Measurements from ENCODE around the gene B3GAT2. TPM values are rescaled to one million over a fixed set of nuclear protein-coding genes. Genes with fewer than 3 reads are reported as not detected.

The B3GAT2 gene
- under 1 TPM in 2 of 3 donors, not detected in 1; 0.13 to 0.59 TPM for polyA plus RNA-seq

- Mint-ChIP-seq H3K9me3 (no peaks in the 10 kb centered on the region), H3K27ac (no peak within 1 kb of the TSS), H3K4me3 (peak within 1 kb of the TSS; percentile 44 to 63 (median 58)), H3K27me3 (ENCODE audit: low read depth in 3 of 3) (peaks cover 12 to 24% (median 23%) of the 10 kb centered on the region in 3 donors), H3K36me3 (no peaks in the 10 kb centered on the region), H3K4me1 (peaks cover 13 to 18% of the 10 kb centered on the region in 2 donors)
- DNase-seq = no peak
Observed at GRCh38 chr6:70956451-70957283, at the start of gene B3GAT2. TSS of gene B3GAT2 (minus strand) at chr6:70957060. CDS start at chr6:70956429, 631 bp downstream.

- DNase-seq = no peak
- H3K27ac Mint-ChIP-seq = no peak overlapping the region
- H3K36me3 Mint-ChIP-seq = no peaks in the 10 kb centered on the region
- peaks cover 0 to 6% (median 4%) of the 10 kb centered on the region in 3 donors for H3K27me3 Mint-ChIP-seq (ENCODE audit: low read depth in 3 of 3)
- no peaks in the 10 kb centered on the region for H3K4me1 Mint-ChIP-seq
- no peak overlapping the region for H3K4me3 Mint-ChIP-seq
- H3K9me3 Mint-ChIP-seq = peaks cover 0 to 4% (median 0%) of the 10 kb centered on the region in 6 donors
Observed at GRCh38 chr6:70998148-70998547, 41.3 kb upstream of the B3GAT2 start.

- Mint-ChIP-seq H3K36me3 (no peaks in the 10 kb centered on the region), H3K9me3 (peaks cover 0 to 2% (median 0%) of the 10 kb centered on the region in 6 donors), H3K27ac (no peak overlapping the region), H3K27me3 (ENCODE audit: low read depth in 3 of 3) (peaks cover 0 to 7% (median 0%) of the 10 kb centered on the region in 3 donors), H3K4me3 (no peak overlapping the region), H3K4me1 (no peaks in the 10 kb centered on the region)
- no peak for DNase-seq
Observed at GRCh38 chr6:70997379-70997778, 40.5 kb upstream of the B3GAT2 start.

GRCh38 chr6:70996106-70996505 lies 39.2 kb upstream of the B3GAT2 start:
- H3K4me3 Mint-ChIP-seq = no peak overlapping the region
- H3K4me1 Mint-ChIP-seq = no peaks in the 10 kb centered on the region
- no peak for DNase-seq
- H3K9me3 Mint-ChIP-seq = peaks cover 0 to 2% (median 0%) of the 10 kb centered on the region in 6 donors
- H3K36me3 Mint-ChIP-seq = no peaks in the 10 kb centered on the region
- H3K27ac Mint-ChIP-seq = no peak overlapping the region
- H3K27me3 Mint-ChIP-seq (ENCODE audit: low read depth in 3 of 3) = peaks cover 0 to 8% (median under 1%) of the 10 kb centered on the region in 3 donors

GRCh38 chr6:70995411-70995810 lies 38.6 kb upstream of the B3GAT2 start:
- Mint-ChIP-seq H3K4me3 (no peak overlapping the region), H3K4me1 (no peaks in the 10 kb centered on the region), H3K36me3 (no peaks in the 10 kb centered on the region), H3K27me3 (ENCODE audit: low read depth in 3 of 3) (peaks cover 0 to 7% (median 4%) of the 10 kb centered on the region in 3 donors), H3K27ac (no peak overlapping the region), H3K9me3 (peaks cover 0 to 2% (median 0%) of the 10 kb centered on the region in 6 donors)
- DNase-seq = no peak

GRCh38 chr6:70991253-70991652 lies 34.4 kb upstream of the B3GAT2 start:
- no peak overlapping the region for H3K4me3 Mint-ChIP-seq
- H3K9me3 Mint-ChIP-seq = no peaks in the 10 kb centered on the region
- no peak for DNase-seq
- H3K4me1 Mint-ChIP-seq = no peaks in the 10 kb centered on the region
- H3K27ac Mint-ChIP-seq = no peak overlapping the region
- no peaks in the 10 kb centered on the region for H3K36me3 Mint-ChIP-seq
- peaks cover 0 to 4% (median 4%) of the 10 kb centered on the region in 3 donors for H3K27me3 Mint-ChIP-seq (ENCODE audit: low read depth in 3 of 3)

- Mint-ChIP-seq H3K4me1 (no peaks in the 10 kb centered on the region), H3K4me3 (no peak overlapping the region), H3K27me3 (ENCODE audit: low read depth in 3 of 3) (peaks cover 0 to 2% (median 0%) of the 10 kb centered on the region in 3 donors), H3K27ac (no peak overlapping the region), H3K36me3 (no peaks in the 10 kb centered on the region), H3K9me3 (peaks cover 0 to 4% (median 0%) of the 10 kb centered on the region in 6 donors)
- DNase-seq = no peak
Observed at GRCh38 chr6:70985156-70985555, 28.3 kb upstream of the B3GAT2 start.

- no peak overlapping the region for H3K4me3 Mint-ChIP-seq
- H3K36me3 Mint-ChIP-seq = no peaks in the 10 kb centered on the region
- no peaks in the 10 kb centered on the region for H3K4me1 Mint-ChIP-seq
- H3K27ac Mint-ChIP-seq = no peak overlapping the region
- H3K27me3 Mint-ChIP-seq (ENCODE audit: low read depth in 3 of 3) = peaks cover 2 to 3% (median 3%) of the 10 kb centered on the region in 3 donors
- no peak for DNase-seq
- peaks cover 0 to 6% (median 2%) of the 10 kb centered on the region in 6 donors for H3K9me3 Mint-ChIP-seq
Observed at GRCh38 chr6:70982747-70983146, 25.9 kb upstream of the B3GAT2 start.

- Mint-ChIP-seq H3K36me3 (no peaks in the 10 kb centered on the region), H3K9me3 (peaks cover 0 to 8% (median 5%) of the 10 kb centered on the region in 6 donors), H3K4me3 (no peak overlapping the region), H3K4me1 (no peaks in the 10 kb centered on the region), H3K27me3 (ENCODE audit: low read depth in 3 of 3) (peaks cover 2 to 3% (median 3%) of the 10 kb centered on the region in 3 donors), H3K27ac (no peak overlapping the region)
- DNase-seq = no peak
Observed at GRCh38 chr6:70980727-70981126, 23.9 kb upstream of the B3GAT2 start.

GRCh38 chr6:70973604-70974003 lies 16.7 kb upstream of the B3GAT2 start:
- H3K4me3 Mint-ChIP-seq = no peak overlapping the region
- H3K9me3 Mint-ChIP-seq = peaks cover 0 to 10% (median 4%) of the 10 kb centered on the region in 6 donors
- no peaks in the 10 kb centered on the region for H3K36me3 Mint-ChIP-seq
- DNase-seq = no peak
- no peaks in the 10 kb centered on the region for H3K4me1 Mint-ChIP-seq
- no peak overlapping the region for H3K27ac Mint-ChIP-seq
- H3K27me3 Mint-ChIP-seq (ENCODE audit: low read depth in 3 of 3) = peaks cover 0 to 7% (median 6%) of the 10 kb centered on the region in 3 donors

GRCh38 chr6:70967049-70967448 lies 10.2 kb upstream of the B3GAT2 start:
- Mint-ChIP-seq H3K27me3 (ENCODE audit: low read depth in 3 of 3) (peaks cover 0 to 4% (median 2%) of the 10 kb centered on the region in 3 donors), H3K27ac (no peak overlapping the region), H3K4me3 (no peak overlapping the region), H3K4me1 (no peaks in the 10 kb centered on the region), H3K9me3 (peaks cover 0 to 1% (median 0%) of the 10 kb centered on the region in 6 donors), H3K36me3 (no peaks in the 10 kb centered on the region)
- DNase-seq = no peak

- DNase-seq = no peak
- Mint-ChIP-seq H3K27ac (no peak overlapping the region), H3K36me3 (no peaks in the 10 kb centered on the region), H3K4me1 (peaks cover 13 to 18% of the 10 kb centered on the region in 2 donors), H3K4me3 (peak overlapping the region; percentile 4 to 56 (median 24)), H3K9me3 (no peaks in the 10 kb centered on the region), H3K27me3 (ENCODE audit: low read depth in 3 of 3) (peaks cover 12 to 24% (median 23%) of the 10 kb centered on the region in 3 donors)
Observed at GRCh38 chr6:70957284-70957617, 391 bp upstream of the B3GAT2 start.

GRCh38 chr6:70956191-70956450 lies 739 bp downstream of the B3GAT2 start:
- H3K9me3 Mint-ChIP-seq = no peaks in the 10 kb centered on the region
- H3K4me1 Mint-ChIP-seq = peaks cover 13 to 18% of the 10 kb centered on the region in 2 donors
- H3K4me3 Mint-ChIP-seq = peak overlapping the region; percentile 24 to 63 (median 58)
- no peaks in the 10 kb centered on the region for H3K36me3 Mint-ChIP-seq
- no peak overlapping the region for H3K27ac Mint-ChIP-seq
- no peak for DNase-seq
- H3K27me3 Mint-ChIP-seq (ENCODE audit: low read depth in 3 of 3) = peaks cover 12 to 26% (median 23%) of the 10 kb centered on the region in 3 donors

GRCh38 chr6:70955441-70956190 lies 1.2 kb downstream of the B3GAT2 start:
- Mint-ChIP-seq H3K27ac (no peak overlapping the region), H3K36me3 (no peaks in the 10 kb centered on the region), H3K4me1 (peaks cover 13 to 18% of the 10 kb centered on the region in 2 donors), H3K4me3 (peak overlapping the region; percentile 58 to 81 (median 64)), H3K27me3 (ENCODE audit: low read depth in 3 of 3) (peaks cover 12 to 28% (median 23%) of the 10 kb centered on the region in 3 donors), H3K9me3 (no peaks in the 10 kb centered on the region)
- DNase-seq = peak; percentile 58 to 72 (median 68)

Data from immature natural killer cell (primary cell).